Smooth muscle cell (in vitro differentiated cells): Measurements from ENCODE around the gene DPP10. TPM values are rescaled to one million over a fixed set of nuclear protein-coding genes. Genes with fewer than 3 reads are reported as not detected.

ENCODE experiments used
- DNase-seq: peaks from one replicate; lab custom pipeline; 2025; ENCODE audit not compliant: unreplicated experiment; lab: John Stamatoyannopoulos, UW
- H2AFZ ChIP-seq: fragments of 200-600 bp; sonication (generic); 2 replicates; pipeline ENCODE4 v1.6.0; 2016; ENCODE audit warnings: antibody characterized with exemption, low read depth, mild to moderate bottlenecking
- H3F3A ChIP-seq: fragments of 200-600 bp; sonication (generic); 2 replicates; pipeline ENCODE4 v1.6.0; 2017; ENCODE audit warnings: antibody characterized with exemption, low read depth
- H3K27ac ChIP-seq: fragments of 200-600 bp; sonication (generic); 2 replicates; pipeline ENCODE4 v1.5.1; 2016; ENCODE audit warnings: low read depth, mild to moderate bottlenecking
- H3K27me3 ChIP-seq: fragments of 200-600 bp; sonication (generic); 2 replicates; pipeline ENCODE4 v1.6.1; 2016; ENCODE audit warnings: low read depth, mild to moderate bottlenecking
- H3K36me3 ChIP-seq: fragments of 200-600 bp; sonication (generic); 2 replicates; pipeline ENCODE4 v1.5.1; 2016; ENCODE audit warnings: low read depth
- H3K4me1 ChIP-seq: fragments of 200-600 bp; sonication (generic); 2 replicates; pipeline ENCODE4 v1.5.1; 2016; ENCODE audit warnings: low read depth
- H3K4me2 ChIP-seq: fragments of 200-600 bp; sonication (generic); 2 replicates; pipeline ENCODE4 v1.6.0; 2016; ENCODE audit warnings: mild to moderate bottlenecking
- H3K4me3 ChIP-seq: fragments of 200-600 bp; sonication (generic); 2 replicates; pipeline ENCODE4 v1.5.1; 2016; ENCODE audit warnings: mild to moderate bottlenecking
- H3K79me2 ChIP-seq: fragments of 200-600 bp; sonication (generic); 2 replicates; pipeline ENCODE4 v1.6.0; 2016; ENCODE audit warnings: low read depth, mild to moderate bottlenecking
- H3K9ac ChIP-seq: fragments of 200-600 bp; sonication (generic); 2 replicates; pipeline ENCODE4 v1.6.0; 2016; ENCODE audit warnings: low read depth
- H3K9me3 ChIP-seq: fragments of 200-600 bp; sonication (generic); replicated peaks from 2 replicates; pipeline ENCODE4 v1.5.1; 2016; ENCODE audit warnings: low read depth
- H4K20me1 ChIP-seq: fragments of 200-600 bp; sonication (generic); 2 replicates; pipeline ENCODE4 v1.6.0; 2016; ENCODE audit warnings: low read depth
- CTCF ChIP-seq: fragments of 200-600 bp; sonication (generic); IDR thresholded peaks from 2 replicates; pipeline ENCODE4 v1.5.1; 2017; ENCODE audit warnings: borderline replicate concordance, mild to moderate bottlenecking, antibody characterized with exemption; ENCODE audit not compliant: insufficient read depth, poor library complexity, severe bottlenecking
- whole genome bisulfite sequencing: methylation state at CpG from one replicate; pipeline ENCODE4 v1.1.7; 2016; ENCODE audit warnings: low lambda C conversion rate; 5-methylcytosine and 5-hydroxymethylcytosine counted together
- polyA plus RNA-seq: library from polyadenylated mRNA; unstranded; fragments of >200 nt; fragmentation: Nextera tagmentation; extraction: Ambion mirVana; gene quantifications from 2 replicates; pipeline ENCODE4 v1.2.1, GENCODE V29; 2016
- total RNA-seq: library from RNA; depleted of rRNA; stranded (reverse); fragments of >200 nt; gene quantifications from 2 replicates; pipeline ENCODE4 v1.2.3, GENCODE V29; 2014

DPP10 gene
- total and polyA plus RNA-seq, 2 experiments from 2014 or later, result 3.6 TPM; not detected in 1

- no peaks in the 10 kb centered on the region for H3K4me1 ChIP-seq
- no peak overlapping the region for H2AFZ ChIP-seq
- no peaks in the 10 kb centered on the region for H4K20me1 ChIP-seq
- no peak overlapping the region for H3K27ac ChIP-seq
- no peaks in the 10 kb centered on the region for H3K36me3 ChIP-seq
- H3K79me2 ChIP-seq, result no peaks in the 10 kb centered on the region
- DNase-seq, result no peak
- no peaks in the 10 kb centered on the region for H3F3A ChIP-seq
- 62% methylated on average over 2 of the region's 2 CpGs for WGBS
- peaks cover 16% of the 10 kb centered on the region for H3K27me3 ChIP-seq
- H3K4me2 ChIP-seq, result no peak overlapping the region
- no peak for TF ChIP-seq CTCF
- no peak overlapping the region for H3K4me3 ChIP-seq
- H3K9me3 ChIP-seq, result no peaks in the 10 kb centered on the region
- H3K9ac ChIP-seq, result no peak overlapping the region
These were observed 199.8 kb downstream of the DPP10 start for GRCh38 chr2:114642166-114642770.

- Histone ChIP-seq H4K20me1 (no peaks in the 10 kb centered on the region), H3K36me3 (no peaks in the 10 kb centered on the region), H3K9ac (no peak overlapping the region), H3K4me2 (no peak overlapping the region), H2AFZ (no peak overlapping the region), H3K79me2 (no peaks in the 10 kb centered on the region), H3K27me3 (peaks cover 17% of the 10 kb centered on the region), H3K4me1 (no peaks in the 10 kb centered on the region), H3K9me3 (no peaks in the 10 kb centered on the region), H3K27ac (no peak overlapping the region), H3F3A (no peaks in the 10 kb centered on the region), H3K4me3 (no peak overlapping the region)
- no peak for TF ChIP-seq CTCF
- no peak for DNase-seq
- 65% methylated on average over 2 of the region's 2 CpGs for WGBS
These were observed 200.6 kb downstream of the DPP10 start for GRCh38 chr2:114642988-114643553.

GRCh38 chr2:114651933-114652332 lies 209.5 kb downstream of the DPP10 start:
- TF ChIP-seq CTCF, result no peak
- no peak overlapping the region for H3K27ac ChIP-seq
- no peaks in the 10 kb centered on the region for H3K79me2 ChIP-seq
- no peak for DNase-seq
- H3K4me3 ChIP-seq, result no peak overlapping the region
- H3K36me3 ChIP-seq, result no peaks in the 10 kb centered on the region
- H2AFZ ChIP-seq, result no peak overlapping the region
- H3K4me2 ChIP-seq, result no peak overlapping the region
- H3F3A ChIP-seq, result no peaks in the 10 kb centered on the region
- peaks cover 5% of the 10 kb centered on the region for H3K27me3 ChIP-seq
- H3K4me1 ChIP-seq, result no peaks in the 10 kb centered on the region
- 81% methylated on average over 4 of the region's 4 CpGs for WGBS
- H4K20me1 ChIP-seq, result no peaks in the 10 kb centered on the region
- no peaks in the 10 kb centered on the region for H3K9me3 ChIP-seq
- H3K9ac ChIP-seq, result no peak overlapping the region

- DNase-seq, result no peak
These were observed 217.4 kb downstream of the DPP10 start for GRCh38 chr2:114659880-114660279.

More at GRCh38 chr2:114659880-114660279, 217.4 kb downstream of the DPP10 start:
- TF ChIP-seq CTCF, result no peak
- Histone ChIP-seq H3K4me2 (no peak overlapping the region), H4K20me1 (no peaks in the 10 kb centered on the region), H3K4me1 (no peaks in the 10 kb centered on the region), H3K27me3 (peaks cover 29% of the 10 kb centered on the region), H2AFZ (no peak overlapping the region), H3K36me3 (no peaks in the 10 kb centered on the region), H3K9me3 (no peaks in the 10 kb centered on the region), H3K9ac (no peak overlapping the region), H3F3A (no peaks in the 10 kb centered on the region), H3K79me2 (no peaks in the 10 kb centered on the region), H3K27ac (no peak overlapping the region), H3K4me3 (no peak overlapping the region)
- 84% methylated on average over 2 of the region's 2 CpGs for WGBS
